GM12874 (cell line): Measurements from ENCODE around the gene GNGT1.

Experiments used
- CTCF ChIP-seq: IDR thresholded peaks from 2 replicates; pipeline ENCODE4 v1.5.1; 2011; ENCODE audit warnings: low read depth, mild to moderate bottlenecking, control low read depth, low read length, moderate library complexity; ENCODE audit not compliant: insufficient read depth

Gene GNGT1

GRCh38 chr7:93877742-93878141 is 28.6 kb upstream of the GNGT1 start:
- TF ChIP-seq CTCF, result no peak

- no peak for TF ChIP-seq CTCF
These were observed 27.0 kb upstream of the GNGT1 start for GRCh38 chr7:93879356-93879755.

GRCh38 chr7:93882468-93882867 is 23.9 kb upstream of the GNGT1 start:
- no peak for TF ChIP-seq CTCF

- no peak for TF ChIP-seq CTCF
These were observed 23.1 kb upstream of the GNGT1 start for GRCh38 chr7:93883078-93883916.

- TF ChIP-seq CTCF, result no peak
These were observed 22.4 kb upstream of the GNGT1 start for GRCh38 chr7:93883917-93884345.

- TF ChIP-seq CTCF, result no peak
These were observed 21.8 kb upstream of the GNGT1 start for GRCh38 chr7:93884541-93884940.

GRCh38 chr7:93889261-93889660 is 17.1 kb upstream of the GNGT1 start:
- no peak for TF ChIP-seq CTCF
